GM19438 (cell line): ENCODE measurements around the gene UCHL5.

Experiments
- ATAC-seq: cut with Tn5 transposase; IDR thresholded peaks from one replicate; pipeline ENCODE4 v1.9.1; 2021; ENCODE audit warnings: low read depth; ENCODE audit not compliant: unreplicated experiment

The UCHL5 gene

GRCh38 chr1:192973202-192973601 is 86.0 kb downstream of the UCHL5 start:
- ATAC-seq, result no peak

- ATAC-seq, result no peak
Measured at GRCh38 chr1:192969091-192969490, 90.1 kb downstream of the UCHL5 start.

GRCh38 chr1:192968323-192968722 is 90.8 kb downstream of the UCHL5 start:
- no peak for ATAC-seq

- ATAC-seq, result no peak
Measured at GRCh38 chr1:192967901-192968300, 91.3 kb downstream of the UCHL5 start.

- ATAC-seq, result no peak
Measured at GRCh38 chr1:192967211-192967877, 91.8 kb downstream of the UCHL5 start.

- no peak for ATAC-seq
Measured at GRCh38 chr1:192966073-192966472, 93.1 kb downstream of the UCHL5 start.

GRCh38 chr1:192962901-192963300 is 96.3 kb downstream of the UCHL5 start:
- ATAC-seq, result no peak
